BJ (cell line): ENCODE measurements around the gene DLL1. TPM values are rescaled to one million over a fixed set of nuclear protein-coding genes. Genes with fewer than 3 reads are reported as not detected.
A peak's percentile ranks its signal among the peaks of the same experiment; 100 is the strongest.

ENCODE experiments used
- CTCF ChIA-PET: fragments of 350-600 bp; formaldehyde crosslinking; extraction: SDS; loops from one replicate; lab custom pipeline; 2021; ENCODE audit warnings: antibody characterized with exemption, inconsistent platforms; lab: Yijun Ruan, JAX
- POLR2A ChIA-PET: fragments of 300-600 bp; sonication (Branson Sonifier 250); formaldehyde crosslinking; extraction: SDS; loops from one replicate; lab custom pipeline; 2021; ENCODE audit warnings: antibody characterized with exemption; lab: Charles Lee
- DNase-seq: peaks from one replicate; pipeline ENCODE4 v3.0.0-alpha.2; 2011; ENCODE audit warnings: low read depth
- H3K27me3 ChIP-seq: 2 replicates; pipeline ENCODE4 v1.6.0; 2011; ENCODE audit warnings: low read length; ENCODE audit not compliant: control insufficient read depth, insufficient read depth
- H3K36me3 ChIP-seq: 2 replicates; pipeline ENCODE4 v1.5.1; 2011; ENCODE audit warnings: low read length; ENCODE audit not compliant: control insufficient read depth, insufficient read depth
- H3K4me3 ChIP-seq: 2 replicates; pipeline ENCODE4 v1.5.1; 2011; ENCODE audit warnings: low read depth, mild to moderate bottlenecking, control low read depth, low read length
- polyA plus RNA-seq: library from polyadenylated mRNA; depleted of rRNA; stranded (reverse); fragments of >200 nt; gene quantifications from 2 replicates; pipeline ENCODE4 v1.2.3, GENCODE V29; 2011
- TF ChIP-seq, protein P1 (sequence below): IDR thresholded peaks from 2 replicates; pipeline ENCODE4 v1.5.1; 2011; ENCODE audit warnings: low read depth, mild to moderate bottlenecking, control low read depth, inconsistent platforms, low read length, moderate library complexity; ENCODE audit not compliant: insufficient read depth

The DLL1 gene
- polyA plus RNA-seq, 1 experiment = 0.53 TPM

- Histone ChIP-seq H3K36me3 (no peaks in the 10 kb centered on the region), H3K4me3 (no peak overlapping the region), H3K27me3 (no peaks in the 10 kb centered on the region)
- DNase-seq = peak; percentile 20
- POLR2A ChIA-PET = no interaction called here
- TF ChIP-seq, protein P1, sequence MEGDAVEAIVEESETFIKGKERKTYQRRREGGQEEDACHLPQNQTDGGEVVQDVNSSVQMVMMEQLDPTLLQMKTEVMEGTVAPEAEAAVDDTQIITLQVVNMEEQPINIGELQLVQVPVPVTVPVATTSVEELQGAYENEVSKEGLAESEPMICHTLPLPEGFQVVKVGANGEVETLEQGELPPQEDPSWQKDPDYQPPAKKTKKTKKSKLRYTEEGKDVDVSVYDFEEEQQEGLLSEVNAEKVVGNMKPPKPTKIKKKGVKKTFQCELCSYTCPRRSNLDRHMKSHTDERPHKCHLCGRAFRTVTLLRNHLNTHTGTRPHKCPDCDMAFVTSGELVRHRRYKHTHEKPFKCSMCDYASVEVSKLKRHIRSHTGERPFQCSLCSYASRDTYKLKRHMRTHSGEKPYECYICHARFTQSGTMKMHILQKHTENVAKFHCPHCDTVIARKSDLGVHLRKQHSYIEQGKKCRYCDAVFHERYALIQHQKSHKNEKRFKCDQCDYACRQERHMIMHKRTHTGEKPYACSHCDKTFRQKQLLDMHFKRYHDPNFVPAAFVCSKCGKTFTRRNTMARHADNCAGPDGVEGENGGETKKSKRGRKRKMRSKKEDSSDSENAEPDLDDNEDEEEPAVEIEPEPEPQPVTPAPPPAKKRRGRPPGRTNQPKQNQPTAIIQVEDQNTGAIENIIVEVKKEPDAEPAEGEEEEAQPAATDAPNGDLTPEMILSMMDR = no peak
- CTCF ChIA-PET = interaction anchor here (0.7 kb wide), 2 partner anchors 9 to 1447 kb away, joined by 3 read pairs; no protein-coding TSS in a partner anchor
Measured at GRCh38 chr6:170269846-170270541, 20.9 kb downstream of the DLL1 start.

- TF ChIP-seq, protein P1 = no peak
- DNase-seq = no peak
- H3K27me3 ChIP-seq = no peaks in the 10 kb centered on the region
- H3K4me3 ChIP-seq = no peak overlapping the region
- ChIA-PET POLR2A (no interaction called here), CTCF (interaction anchor here (0.7 kb wide), 1 partner anchor 9 kb away, joined by 3 read pairs; no protein-coding TSS in a partner anchor)
- H3K36me3 ChIP-seq = no peaks in the 10 kb centered on the region
Measured at GRCh38 chr6:170269151-170269845, 21.6 kb downstream of the DLL1 start.

DNA sequence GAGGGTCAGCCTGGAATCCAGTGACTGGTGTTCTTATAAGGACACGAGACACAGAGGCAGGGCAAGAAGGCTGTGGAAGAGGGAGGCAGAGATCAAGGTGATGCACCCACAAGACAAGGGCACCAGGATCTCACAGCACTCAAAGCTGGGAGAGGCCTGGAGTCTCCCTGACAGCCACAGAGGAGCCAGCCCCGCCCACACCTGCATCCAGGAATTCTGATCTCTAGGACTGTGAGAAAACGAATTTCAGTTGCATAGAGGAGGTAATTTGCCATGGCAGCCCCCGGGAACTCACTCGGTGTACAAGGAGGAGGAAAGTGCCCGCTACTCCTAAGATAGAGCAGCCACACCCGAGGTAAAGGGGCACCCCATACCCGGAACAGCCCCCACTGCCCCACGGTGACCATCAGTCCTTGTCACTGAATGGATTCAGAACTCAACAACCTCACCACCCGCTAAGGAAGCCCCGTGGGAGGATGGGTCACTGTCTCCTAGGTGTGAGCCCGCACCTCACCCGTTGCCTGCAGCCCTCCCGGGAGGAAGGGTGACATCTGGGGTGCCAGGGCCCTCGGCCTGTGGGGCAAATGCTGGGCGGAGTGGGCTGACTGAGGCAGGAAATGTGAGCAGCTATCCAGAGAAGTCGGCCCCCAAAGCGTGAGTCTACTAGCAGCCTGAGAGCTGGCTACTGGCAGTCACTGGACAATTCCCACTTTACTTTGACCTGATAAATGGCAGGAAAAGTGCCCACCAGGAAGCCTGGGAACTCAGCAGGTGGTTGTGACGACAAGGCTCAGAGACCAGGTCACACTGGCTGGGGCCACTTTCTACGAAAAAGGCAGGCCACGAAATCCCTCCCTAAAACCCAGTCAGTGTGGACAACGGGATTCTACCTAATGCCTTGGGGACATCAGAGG, 22.4 kb downstream of the DLL1 start:
- no peak overlapping the region for H3K4me3 ChIP-seq
- TF ChIP-seq, protein P1 = no peak
- POLR2A ChIA-PET = no interaction called here
- no peak for DNase-seq
- H3K36me3 ChIP-seq = no peaks in the 10 kb centered on the region
- no peaks in the 10 kb centered on the region for H3K27me3 ChIP-seq
- CTCF ChIA-PET = interaction anchor here (1.2 kb wide), 1 partner anchor 16 kb away, joined by 3 read pairs; no protein-coding TSS in a partner anchor

DNA sequence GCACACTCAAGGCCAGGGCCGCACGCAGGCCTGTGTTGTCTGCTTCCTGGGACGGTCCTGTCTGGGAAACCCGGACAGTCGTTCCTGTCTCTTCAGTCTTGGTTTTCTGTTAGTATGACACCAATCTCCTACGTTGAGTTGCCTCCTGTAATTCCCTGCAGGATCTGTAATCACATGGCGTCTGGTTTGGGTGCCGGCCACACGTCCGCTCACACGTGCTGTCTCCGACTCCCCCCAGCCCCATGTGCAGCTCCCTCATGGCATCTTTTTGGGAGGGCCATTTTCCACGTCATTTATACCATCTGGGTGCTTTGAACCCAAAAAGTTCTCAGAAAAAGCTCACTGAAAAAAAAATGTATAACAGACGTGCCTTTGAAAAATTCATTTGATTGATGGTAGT, 23.2 kb downstream of the DLL1 start:
- POLR2A ChIA-PET = no interaction called here
- H3K4me3 ChIP-seq = no peak overlapping the region
- DNase-seq = no peak
- CTCF ChIA-PET = interaction anchor here (1.2 kb wide), 1 partner anchor 16 kb away, joined by 3 read pairs; no protein-coding TSS in a partner anchor
- TF ChIP-seq, protein P1 = no peak
- H3K36me3 ChIP-seq = no peaks in the 10 kb centered on the region
- H3K27me3 ChIP-seq = no peaks in the 10 kb centered on the region
